ENCODE measurements around the gene FBXO11.
A peak's percentile ranks its signal among the peaks of the same experiment; 100 is the strongest.

Gene FBXO11

DNA sequence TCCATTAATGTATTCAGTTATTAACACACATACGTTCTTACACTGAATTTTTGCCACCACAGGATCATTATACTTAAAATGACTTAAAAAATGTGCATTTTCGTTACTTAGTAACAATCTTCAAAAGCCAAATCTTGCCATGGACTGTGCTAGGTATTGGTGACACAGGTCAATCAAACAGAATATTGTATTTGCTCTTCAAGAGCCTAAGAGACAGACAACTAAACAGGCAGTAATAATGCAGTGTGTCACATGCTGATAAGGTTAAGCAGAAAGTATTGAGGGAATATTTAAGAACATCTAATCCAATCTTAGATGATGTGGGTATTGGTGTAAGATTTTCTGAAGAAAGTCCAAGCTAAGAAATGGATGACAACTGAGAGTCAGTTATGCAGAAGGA is 56.9 kb downstream of the FBXO11 start:
- DNase-seq = no peak

GRCh38 chr2:47844162-47844561 is 62.1 kb downstream of the FBXO11 start:
- no peak for DNase-seq

DNA sequence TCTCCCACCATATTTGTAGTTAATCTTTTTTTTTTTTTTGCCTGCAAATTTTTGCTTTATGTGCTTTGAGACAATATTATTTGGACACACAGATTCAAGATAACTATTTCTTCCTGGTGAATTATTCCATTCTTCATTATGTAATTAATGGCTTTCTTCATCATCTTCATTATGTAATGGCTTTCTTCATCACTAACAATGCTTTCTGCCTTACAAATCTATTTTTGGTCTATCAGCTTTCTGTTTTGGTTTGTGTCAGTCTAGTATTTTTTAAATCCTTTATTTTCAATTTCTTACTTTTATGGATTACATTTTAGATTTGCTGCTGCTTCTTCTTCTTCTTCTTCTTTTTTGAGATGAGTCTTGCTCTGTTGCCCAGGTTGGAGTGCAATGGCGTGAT is 62.9 kb downstream of the FBXO11 start:
- DNase-seq = peak; percentile 65

- no peak for DNase-seq
These were observed 63.5 kb downstream of the FBXO11 start for GRCh38 chr2:47842846-47843245.

DNA sequence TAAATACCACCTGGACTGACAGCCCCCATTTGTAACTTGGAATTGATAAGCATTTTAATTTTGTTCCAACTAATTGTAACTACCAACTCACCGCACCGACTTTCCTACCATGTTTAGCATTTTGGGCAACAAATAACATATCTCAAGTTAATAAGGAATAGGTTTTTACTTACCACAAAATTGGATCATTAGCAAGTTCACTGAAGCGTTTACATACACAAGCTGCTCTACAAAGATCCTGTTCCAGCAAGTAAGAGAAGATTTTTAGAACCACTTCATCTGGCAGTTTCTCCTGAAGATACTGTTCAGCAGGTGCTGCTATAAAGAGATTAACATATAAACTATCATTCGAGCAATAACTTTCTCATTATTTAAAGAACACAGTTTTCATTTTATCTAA is 67.6 kb downstream of the FBXO11 start:
- DNase-seq = no peak

DNA sequence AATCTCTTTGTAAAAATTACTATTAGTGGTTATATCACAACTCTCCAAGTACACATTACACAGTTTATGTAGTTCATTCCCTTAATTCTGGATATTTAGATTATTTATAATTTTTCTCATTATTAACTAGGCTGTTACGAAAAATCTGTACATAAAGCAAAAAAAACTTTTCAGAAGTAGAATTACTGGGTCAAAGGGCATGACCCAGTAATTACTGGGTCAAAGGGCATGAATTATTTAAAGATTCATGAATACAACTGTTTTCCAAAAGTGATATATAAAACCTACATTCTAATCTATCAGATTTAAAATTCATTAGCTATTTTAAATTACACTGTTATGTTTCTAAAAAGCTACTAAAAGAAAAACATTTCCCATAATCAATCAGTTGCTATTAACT is 68.0 kb downstream of the FBXO11 start:
- no peak for DNase-seq

GRCh38 chr2:47833516-47833968 is 72.8 kb downstream of the FBXO11 start:
- no peak for DNase-seq

GRCh38 chr2:47822518-47822917 is 83.8 kb downstream of the FBXO11 start:
- no peak for DNase-seq

DNA sequence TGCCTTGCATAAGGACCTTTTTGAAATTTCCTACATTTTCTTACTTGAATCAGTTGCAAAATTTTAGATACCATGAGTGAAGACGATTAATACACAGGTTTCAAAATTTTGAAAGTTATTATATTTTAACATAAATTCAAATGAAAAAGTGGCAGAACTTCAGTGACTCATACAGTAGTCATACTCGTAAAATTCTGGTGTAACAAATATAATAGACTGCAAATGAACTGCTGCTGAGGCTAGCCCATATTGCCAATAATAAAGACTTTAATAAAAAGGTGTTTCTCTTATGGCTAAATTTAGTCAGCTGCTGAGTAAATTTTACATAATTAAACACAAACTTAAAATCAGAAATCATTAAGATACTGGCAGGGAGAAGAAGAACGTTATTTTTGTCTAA is 86.5 kb downstream of the FBXO11 start:
- peak; percentile 5 for DNase-seq

DNA sequence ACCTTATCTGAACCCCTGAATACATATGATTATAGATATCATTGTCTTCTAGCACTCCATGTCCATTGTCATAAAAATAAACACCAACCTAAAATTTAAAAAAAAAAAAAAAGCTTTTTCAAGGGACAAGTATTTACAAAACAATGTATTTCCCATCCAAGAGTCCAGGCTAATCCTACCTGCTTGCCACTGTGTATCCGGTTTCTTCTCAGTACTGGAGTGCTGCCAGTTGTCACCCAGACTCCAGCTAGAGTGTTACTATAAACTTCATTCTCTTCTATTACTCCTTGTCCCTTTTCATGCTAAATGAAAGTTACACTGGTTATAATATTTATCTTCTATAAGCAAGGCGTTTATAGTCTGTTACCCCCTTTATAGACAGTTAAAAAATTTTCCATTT is 87.5 kb downstream of the FBXO11 start:
- DNase-seq = no peak

DNA sequence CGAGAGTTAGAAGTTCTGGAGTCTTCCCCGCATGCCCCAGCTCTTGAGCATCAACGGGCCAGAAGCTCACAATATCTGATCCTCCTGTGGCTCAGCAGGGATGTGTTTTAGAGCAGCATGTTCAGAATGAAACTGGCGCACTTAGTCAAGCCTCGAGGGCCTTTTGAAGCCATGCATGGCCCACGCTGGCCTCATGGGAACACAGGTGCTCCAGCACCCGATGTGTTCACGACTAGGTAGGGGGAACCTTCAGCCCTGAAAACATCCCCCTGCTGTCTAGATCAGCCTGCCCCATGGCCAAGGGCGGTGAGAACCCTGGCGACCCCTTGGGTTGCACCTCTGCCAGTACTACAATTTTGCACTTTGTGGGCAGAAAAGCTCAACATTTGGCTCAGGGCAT is 90.5 kb downstream of the FBXO11 start:
- no peak for DNase-seq

- DNase-seq = no peak
These were observed 94.6 kb downstream of the FBXO11 start for GRCh38 chr2:47811668-47812067.

DNA sequence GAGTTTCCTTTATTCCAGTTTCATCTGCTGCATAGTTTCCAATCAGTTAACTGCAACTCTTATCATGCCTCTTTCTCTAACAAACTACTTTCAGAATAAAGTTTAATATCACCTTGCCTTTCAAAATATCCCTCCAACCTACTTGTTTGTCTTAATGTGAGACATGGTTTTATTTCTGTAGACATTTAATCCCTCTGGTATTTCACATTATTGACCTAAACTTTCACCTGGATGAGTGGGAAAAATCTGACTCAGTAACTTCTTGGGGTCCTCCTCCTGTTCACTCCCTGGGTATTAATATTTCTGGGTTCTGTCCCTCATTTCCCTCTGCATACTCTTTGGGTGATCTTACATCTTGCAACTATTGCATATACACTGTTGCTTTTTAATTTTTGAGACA is 95.4 kb downstream of the FBXO11 start:
- DNase-seq = no peak

- no peak for DNase-seq
These were observed 96.4 kb downstream of the FBXO11 start for GRCh38 chr2:47809903-47810302.

DNA sequence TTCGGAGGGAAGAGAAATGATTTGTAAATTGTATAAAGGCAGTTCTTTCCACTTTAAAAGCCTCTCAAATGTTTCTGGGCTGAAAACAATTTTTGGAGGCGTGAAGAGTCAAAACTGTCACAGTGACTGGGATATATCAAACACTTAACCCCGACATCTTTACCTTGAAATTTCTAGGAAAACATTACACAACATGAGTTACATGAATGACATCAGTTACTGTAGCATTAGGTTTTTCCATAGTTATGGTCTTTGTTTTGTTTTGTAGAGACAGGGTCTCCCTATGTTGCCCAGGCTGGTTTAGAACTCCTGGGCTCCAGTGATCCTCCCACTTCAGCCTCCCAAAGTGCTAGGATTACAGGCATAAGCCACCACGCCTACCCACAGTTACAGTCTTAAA is 97.7 kb downstream of the FBXO11 start:
- DNase-seq = no peak

DNA sequence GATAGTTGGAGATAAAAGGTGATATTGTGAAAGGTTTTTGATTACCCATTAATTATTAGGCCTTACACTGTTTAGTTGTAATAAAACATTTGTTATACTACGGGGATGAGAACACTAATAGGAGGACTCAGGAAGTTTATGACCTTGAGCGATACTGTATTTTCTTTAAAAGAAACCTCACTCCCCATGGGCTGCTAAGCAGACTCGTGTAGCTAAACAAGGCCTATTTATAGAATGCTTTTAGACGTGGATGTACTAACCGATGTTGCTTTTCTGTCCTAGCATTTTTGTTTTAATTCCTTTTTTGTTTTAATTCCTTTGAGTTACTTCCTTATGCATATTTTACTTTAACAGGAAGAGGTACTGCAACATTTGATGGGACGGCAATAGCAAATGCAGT is 100.4 kb downstream of the FBXO11 start:
- no peak for DNase-seq

GRCh38 chr2:47803770-47804169 is 102.5 kb downstream of the FBXO11 start:
- no peak for DNase-seq

GRCh38 chr2:47803363-47803762 is 102.9 kb downstream of the FBXO11 start:
- DNase-seq = no peak

DNA sequence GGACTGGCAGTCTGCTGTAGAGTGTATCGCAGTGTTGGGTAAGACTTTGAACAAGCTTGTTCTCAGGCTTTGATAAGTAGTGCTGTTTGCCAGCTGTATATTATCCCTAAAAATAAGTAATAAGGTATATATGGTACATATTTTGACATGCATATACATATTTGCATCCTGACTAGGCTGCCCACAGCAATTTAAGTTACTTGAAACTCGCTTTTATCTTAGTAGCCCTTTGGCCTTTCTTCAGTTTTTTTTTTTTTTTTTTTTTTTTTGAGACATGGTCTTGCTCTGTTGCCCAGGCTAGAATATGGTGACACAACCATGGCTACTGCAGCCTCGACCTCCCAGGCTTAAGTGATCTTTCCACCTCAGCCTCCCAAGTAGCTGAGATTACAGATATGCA is 105.2 kb downstream of the FBXO11 start:
- no peak for DNase-seq

GRCh38 chr2:47799031-47799609 is 107.2 kb downstream of the FBXO11 start:
- peak; percentile 27 for DNase-seq

- DNase-seq = peak; percentile 81
These were observed 107.7 kb downstream of the FBXO11 start for GRCh38 chr2:47798631-47799030.

DNA sequence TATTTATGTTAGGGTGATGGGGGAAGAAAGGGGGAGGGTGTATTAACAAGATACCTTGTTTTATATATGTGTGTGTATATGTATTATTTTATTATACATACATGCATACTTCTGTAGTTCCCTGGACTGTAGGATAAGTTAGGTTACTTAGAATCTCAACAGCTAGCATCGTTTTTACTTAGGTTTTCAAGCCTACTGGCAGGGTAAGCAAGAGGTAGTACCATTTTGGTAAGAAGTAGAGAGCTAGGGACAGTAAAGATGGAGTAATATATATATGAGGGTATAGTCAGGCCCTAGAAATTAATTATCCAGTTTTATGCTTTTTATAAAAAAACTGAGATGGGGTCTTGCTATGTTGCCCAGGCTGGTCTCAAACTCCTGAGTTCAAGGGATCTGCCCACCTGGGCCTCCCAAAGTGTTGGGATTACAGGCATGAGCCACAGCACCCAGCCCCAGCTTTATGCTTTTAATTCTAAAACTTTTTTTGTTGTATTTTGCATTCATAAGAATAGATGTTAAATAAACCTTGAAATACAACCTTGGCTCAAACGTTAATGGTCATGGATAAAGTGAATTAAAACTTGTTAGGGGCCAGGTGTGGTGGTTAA is 110.1 kb downstream of the FBXO11 start:
- no peak for DNase-seq

GRCh38 chr2:47785986-47786385 is 120.3 kb downstream of the FBXO11 start:
- DNase-seq = peak; percentile 87

GRCh38 chr2:47784352-47784851 is 121.9 kb downstream of the FBXO11 start:
- DNase-seq = no peak

Measured in inflammatory macrophage treated with lipopolysaccharide for 4 hours (primary cell).